ENCODE data around the gene PLAC1.

DNA sequence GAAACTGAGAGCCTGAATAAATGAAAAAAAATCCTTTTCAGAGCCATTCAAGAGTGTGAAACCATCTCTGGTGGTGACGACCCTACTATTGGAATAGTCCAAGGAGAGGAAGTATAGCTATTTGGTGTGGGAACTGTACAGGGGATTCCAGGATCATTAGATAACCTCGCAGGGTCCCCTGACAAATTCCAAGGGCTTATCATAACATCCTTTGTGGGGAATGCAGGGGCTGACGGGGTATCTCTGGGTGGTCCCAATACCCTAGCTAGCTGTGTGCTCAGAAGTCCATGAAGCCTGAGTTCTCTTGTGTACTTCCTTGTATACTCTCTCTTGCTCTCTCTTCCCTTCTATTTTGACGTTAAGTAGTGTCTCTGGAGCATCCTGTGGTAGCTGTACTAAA lies 13.8 kb upstream of the PLAC1 start:
- TF ChIP-seq, protein P1, sequence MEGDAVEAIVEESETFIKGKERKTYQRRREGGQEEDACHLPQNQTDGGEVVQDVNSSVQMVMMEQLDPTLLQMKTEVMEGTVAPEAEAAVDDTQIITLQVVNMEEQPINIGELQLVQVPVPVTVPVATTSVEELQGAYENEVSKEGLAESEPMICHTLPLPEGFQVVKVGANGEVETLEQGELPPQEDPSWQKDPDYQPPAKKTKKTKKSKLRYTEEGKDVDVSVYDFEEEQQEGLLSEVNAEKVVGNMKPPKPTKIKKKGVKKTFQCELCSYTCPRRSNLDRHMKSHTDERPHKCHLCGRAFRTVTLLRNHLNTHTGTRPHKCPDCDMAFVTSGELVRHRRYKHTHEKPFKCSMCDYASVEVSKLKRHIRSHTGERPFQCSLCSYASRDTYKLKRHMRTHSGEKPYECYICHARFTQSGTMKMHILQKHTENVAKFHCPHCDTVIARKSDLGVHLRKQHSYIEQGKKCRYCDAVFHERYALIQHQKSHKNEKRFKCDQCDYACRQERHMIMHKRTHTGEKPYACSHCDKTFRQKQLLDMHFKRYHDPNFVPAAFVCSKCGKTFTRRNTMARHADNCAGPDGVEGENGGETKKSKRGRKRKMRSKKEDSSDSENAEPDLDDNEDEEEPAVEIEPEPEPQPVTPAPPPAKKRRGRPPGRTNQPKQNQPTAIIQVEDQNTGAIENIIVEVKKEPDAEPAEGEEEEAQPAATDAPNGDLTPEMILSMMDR (IDR thresholded peaks at IDR 0.05), result no peak
- TF ChIP-seq POLR2A (IDR thresholded peaks at IDR 0.05), result no peak
